ENCODE results near the gene NDUFS5. TPM values are rescaled to one million over a fixed set of nuclear protein-coding genes. Genes with fewer than 3 reads are reported as not detected.
"Not testable (repeated sequence)": the region's sequence is repeated elsewhere in the genome, so short reads cannot be mapped to it uniquely, and the experiment has no call there.

NDUFS5 gene
- total RNA-seq (2021) = 367 and 376 TPM in 2 replicates
- long read RNA-seq, transcript NDUFS5-201 (3 exons, 544 nt) = major isoform, 89 of 127 reads
- long read RNA-seq, transcript NDUFS5-202 (3 exons, 548 nt) = minor isoform, 35 of 127 reads
- long read RNA-seq, partial matches to known transcripts = 3 of 127 reads
- long read RNA-seq, other reads (novel, unspliced or antisense) = 0 of 127 reads

- Histone ChIP-seq H2BK120ac (ENCODE audit: low read depth, low read length, poor library complexity, severe bottlenecking) (peak within 1 kb of the TSS; percentile 67), H3K9me3 (ENCODE audit: control insufficient read depth, low read depth, low read length) (no peaks in the 10 kb centered on the region), H2BK15ac (ENCODE audit: low read depth, low read length) (no peak within 1 kb of the TSS), H3K4me1 (ENCODE audit: insufficient read depth, low read length) (no peaks in the 10 kb centered on the region), H3K27me3 (ENCODE audit: insufficient read depth, low read length) (no peaks in the 10 kb centered on the region), H3K9ac (ENCODE audit: extremely low read depth, insufficient read length, low read length) (peak within 1 kb of the TSS; percentile 93), H4K91ac (ENCODE audit: insufficient read length, low read depth, low read length) (no peak within 1 kb of the TSS), H2AK5ac (ENCODE audit: insufficient read length, low read length) (no peak within 1 kb of the TSS), H2AFZ (ENCODE audit: low read length) (no peak within 1 kb of the TSS), H3K23me2 (ENCODE audit: insufficient read length, low read depth, low read length, poor library complexity, severe bottlenecking) (peaks cover 5% of the 10 kb centered on the region), H2BK12ac (ENCODE audit: insufficient read length, low read depth, low read length) (no peak within 1 kb of the TSS), H3T11ph (ENCODE audit: low read length) (no peak within 1 kb of the TSS), H4K20me1 (ENCODE audit: control insufficient read depth, insufficient read depth, insufficient read length) (no peaks in the 10 kb centered on the region), H2BK20ac (ENCODE audit: low read depth, low read length, poor library complexity, severe bottlenecking) (no peak within 1 kb of the TSS), H3K23ac (ENCODE audit: insufficient read length, low read depth, low read length) (no peak within 1 kb of the TSS), H3K56ac (ENCODE audit: insufficient read length, low read depth, low read length) (peak within 1 kb of the TSS; percentile 42), H3K4me2 (ENCODE audit: insufficient read depth, insufficient read length, low read length) (peak within 1 kb of the TSS; percentile 78), H3K18ac (ENCODE audit: insufficient read length, low read depth, low read length) (peak within 1 kb of the TSS; percentile 96), H3K4ac (ENCODE audit: low read depth, low read length) (no peak within 1 kb of the TSS; the same call in 1 of the 2 replicates), H4K5ac (ENCODE audit: insufficient read length, low read depth, low read length) (peak within 1 kb of the TSS; percentile 53), H2BK5ac (ENCODE audit: insufficient read length, low read length) (peak within 1 kb of the TSS; percentile 84), H3K14ac (ENCODE audit: insufficient read depth, low read length) (peak within 1 kb of the TSS; percentile 97), H3K79me2 (ENCODE audit: insufficient read depth, low read length) (peaks cover 9% of the 10 kb centered on the region; the same call in 1 of the 2 replicates), H3K27ac (ENCODE audit: insufficient read length, low read depth, low read length) (peak within 1 kb of the TSS; percentile 59), H4K8ac (replicated peaks; ENCODE audit: insufficient read length, low read depth, low read length) (no peak within 1 kb of the TSS), H3K79me1 (ENCODE audit: insufficient read depth, low read depth, low read length, poor library complexity, severe bottlenecking) (peaks cover 4% of the 10 kb centered on the region)
- peak within 1 kb of the TSS; percentile 89 to 96 for H3K4me3 Mint-ChIP-seq
- no peak for TF ChIP-seq CTCF (conservative IDR thresholded peaks at IDR 0.05)
- WGBS (ENCODE audit: extremely low coverage, insufficient read length, low lambda C conversion rate) = no CpG with 5 or more reads among the region's 47 CpGs
- H3K27ac Mint-ChIP-seq = peak within 1 kb of the TSS; percentile 98 to 100 (median 99)
- peaks cover 15 to 37% (median 30%) of the 10 kb centered on the region in 3 experiments; a peak in 6 of 7 replicates for H3K36me3 Mint-ChIP-seq (ENCODE audit: insufficient read depth in 1 of 3, low read depth in 3 of 3)
- H3K4me1 Mint-ChIP-seq = peaks cover 9 to 11% of the 10 kb centered on the region in 2 experiments
- peak; percentile 94 for DNase-seq
- H3K9me3 Mint-ChIP-seq = peaks cover 0 to 5% of the 10 kb centered on the region in 2 experiments; a peak in 1 of 5 replicates
- H3K27me3 Mint-ChIP-seq (ENCODE audit: low read depth) = no peaks in the 10 kb centered on the region
These were observed at the start of gene NDUFS5 for GRCh38 chr1:39026051-39026865. Gene NDUFS5, plus strand, starts transcription at chr1:39026350. Its CDS starts 2,375 bp downstream, at chr1:39028725.

- DNase-seq; H3K27ac ChIP-seq (ENCODE audit: insufficient read length, low read depth, low read length); H3K4me1 Mint-ChIP-seq; H3K4me2 ChIP-seq (ENCODE audit: insufficient read depth, insufficient read length, low read length); H3K14ac ChIP-seq (ENCODE audit: insufficient read depth, low read length); H3K23me2 ChIP-seq (ENCODE audit: insufficient read length, low read depth, low read length, poor library complexity, severe bottlenecking); H4K5ac ChIP-seq (ENCODE audit: insufficient read length, low read depth, low read length); H2AFZ ChIP-seq (ENCODE audit: low read length); H3K27ac Mint-ChIP-seq; H3K27me3 Mint-ChIP-seq (ENCODE audit: low read depth); H3K18ac ChIP-seq (ENCODE audit: insufficient read length, low read depth, low read length); H3K4me3 Mint-ChIP-seq; H4K8ac ChIP-seq (replicated peaks; ENCODE audit: insufficient read length, low read depth, low read length); H3K79me2 ChIP-seq (ENCODE audit: insufficient read depth, low read length); H4K20me1 ChIP-seq (ENCODE audit: control insufficient read depth, insufficient read depth, insufficient read length); H3K9ac ChIP-seq (ENCODE audit: extremely low read depth, insufficient read length, low read length); H3T11ph ChIP-seq (ENCODE audit: low read length); H3K23ac ChIP-seq (ENCODE audit: insufficient read length, low read depth, low read length); H2BK20ac ChIP-seq (ENCODE audit: low read depth, low read length, poor library complexity, severe bottlenecking); H3K9me3 ChIP-seq (ENCODE audit: control insufficient read depth, low read depth, low read length); H2AK5ac ChIP-seq (ENCODE audit: insufficient read length, low read length); H4K91ac ChIP-seq (ENCODE audit: insufficient read length, low read depth, low read length); H3K4ac ChIP-seq (ENCODE audit: low read depth, low read length); H2BK12ac ChIP-seq (ENCODE audit: insufficient read length, low read depth, low read length); H2BK120ac ChIP-seq (ENCODE audit: low read depth, low read length, poor library complexity, severe bottlenecking); H3K79me1 ChIP-seq (ENCODE audit: insufficient read depth, low read depth, low read length, poor library complexity, severe bottlenecking); H3K27me3 ChIP-seq (ENCODE audit: insufficient read depth, low read length); H3K4me1 ChIP-seq (ENCODE audit: insufficient read depth, low read length); H3K56ac ChIP-seq (ENCODE audit: insufficient read length, low read depth, low read length); H2BK15ac ChIP-seq (ENCODE audit: low read depth, low read length); H2BK5ac ChIP-seq (ENCODE audit: insufficient read length, low read length): not testable (repeated sequence)
- no CpG with 5 or more reads among the region's 12 CpGs for WGBS (ENCODE audit: extremely low coverage, insufficient read length, low lambda C conversion rate)
- H3K36me3 Mint-ChIP-seq (ENCODE audit: insufficient read depth in 1 of 3, low read depth in 3 of 3) = peaks cover 9 to 14% (median 12%) of the 10 kb centered on the region in 3 experiments; a peak in 6 of 7 replicates
- peaks cover 22 to 25% of the 10 kb centered on the region in 2 experiments for H3K9me3 Mint-ChIP-seq
These were observed 48.5 kb upstream of the NDUFS5 start for GRCh38 chr1:38977399-38978244.

Measured in H9 (cell line).